GM12874 (cell line): ENCODE measurements around the gene IL16.
A peak's percentile ranks its signal among the peaks of the same experiment; 100 is the strongest.

Experiments
- CTCF ChIP-seq: IDR thresholded peaks from 2 replicates; pipeline ENCODE4 v1.5.1; 2011; ENCODE audit warnings: low read depth, mild to moderate bottlenecking, control low read depth, low read length, moderate library complexity; ENCODE audit not compliant: insufficient read depth

IL16 gene

DNA sequence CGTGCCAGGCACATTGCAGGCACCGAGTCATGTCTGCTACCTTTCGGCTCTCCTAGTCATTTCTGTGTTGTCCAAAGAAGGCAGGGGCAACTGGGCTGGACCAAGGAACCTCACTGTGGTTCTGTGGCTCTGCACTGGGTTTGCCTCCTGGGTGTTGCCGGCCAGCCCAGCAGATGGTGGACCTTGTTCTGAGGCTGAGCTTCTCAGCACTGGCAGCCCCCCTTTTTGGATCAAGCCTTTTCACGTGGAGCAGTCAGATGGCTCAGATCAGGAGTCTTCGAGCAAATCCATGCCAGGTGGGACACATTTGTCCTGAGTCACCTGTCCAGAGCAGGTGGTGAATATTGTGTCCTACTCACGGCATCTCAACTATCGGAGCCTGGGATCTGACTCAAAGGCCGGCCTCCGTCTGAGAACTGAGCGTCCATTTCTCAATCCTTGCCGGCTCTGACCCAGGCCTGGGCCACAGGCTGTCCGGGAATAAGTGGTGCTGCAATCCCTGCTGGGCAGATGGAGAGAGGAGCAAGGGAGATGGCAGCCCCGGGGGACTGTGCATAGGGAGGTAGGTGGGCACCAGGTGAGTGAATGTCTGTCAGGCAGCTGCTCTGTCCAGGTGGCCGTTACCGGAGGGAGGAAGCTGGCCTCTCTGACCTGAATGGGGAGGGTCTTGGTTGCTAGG is at the start of gene IL16:
IL16 (plus strand) TSS at position 304 of the 679 bp plus-strand sequence. CDS start 28,521 bp downstream, outside the sequence.
- TF ChIP-seq CTCF, result no peak

GRCh38 chr15:81151389-81151788 is 45.3 kb upstream of the IL16 start:
- no peak for TF ChIP-seq CTCF

DNA sequence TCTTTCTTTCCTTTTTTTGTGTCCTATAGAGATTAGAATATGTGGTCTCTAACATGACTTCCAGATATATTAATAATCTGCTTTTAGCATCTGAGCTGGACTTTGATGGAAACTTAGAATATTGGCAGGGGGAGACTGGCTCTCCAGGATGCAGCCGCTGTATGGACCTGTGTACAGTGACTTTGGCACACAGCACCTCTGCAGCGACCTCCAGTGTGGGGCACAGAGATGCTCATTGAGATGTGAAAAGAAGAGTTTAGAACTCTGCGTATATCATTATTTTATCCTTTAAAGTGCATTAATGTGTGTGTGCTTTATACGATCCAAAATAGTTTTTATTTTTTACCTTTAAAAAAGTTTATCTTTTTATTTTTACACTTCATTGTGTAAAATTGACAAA is 44.3 kb upstream of the IL16 start:
- TF ChIP-seq CTCF, result no peak

- TF ChIP-seq CTCF, result no peak
Measured at GRCh38 chr15:81152799-81153198, 43.9 kb upstream of the IL16 start.

GRCh38 chr15:81155375-81156218 is 41.1 kb upstream of the IL16 start:
- TF ChIP-seq CTCF, result peak; percentile 44; the same call in 1 of the 2 replicates

DNA sequence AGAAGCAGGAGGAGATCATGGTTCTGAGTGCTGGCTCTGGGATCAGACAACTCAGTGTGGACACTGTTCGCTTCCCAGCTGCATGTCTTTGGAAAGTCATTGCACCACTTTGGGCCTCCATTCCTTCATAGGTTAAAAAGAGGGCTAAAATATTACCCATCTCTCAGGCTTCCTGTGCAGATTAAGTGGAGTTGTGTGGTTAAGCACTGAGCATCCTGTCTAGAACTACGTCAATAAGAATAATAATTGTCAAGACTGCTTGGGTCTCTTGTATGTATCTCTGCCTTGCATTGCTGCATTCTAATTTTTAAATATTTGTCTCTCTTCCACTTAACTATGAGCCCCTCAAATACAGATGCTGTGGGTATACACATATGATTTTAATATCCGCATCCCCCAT is 40.4 kb upstream of the IL16 start:
- TF ChIP-seq CTCF, result no peak

GRCh38 chr15:81157195-81157938 is 39.3 kb upstream of the IL16 start:
- TF ChIP-seq CTCF, result no peak
